HFFc6 (cell line): Measurements from ENCODE around the gene MAGEA8. TPM values are rescaled to one million over a fixed set of nuclear protein-coding genes. Genes with fewer than 3 reads are reported as not detected.

Experiments used
- DNase-seq: peaks from one replicate; pipeline ENCODE4 v3.0.0-alpha.2; 2018
- H3K27ac Mint-ChIP-seq: 2 replicates; pipeline ENCODE4 v1.8.0; 2020; ENCODE audit warnings: mild to moderate bottlenecking, mixed read lengths
- H3K27me3 Mint-ChIP-seq: 2 replicates; pipeline ENCODE4 v1.8.0; 2021; ENCODE audit warnings: mild to moderate bottlenecking, moderate library complexity, mixed read lengths; ENCODE audit not compliant: insufficient read depth
- H3K36me3 Mint-ChIP-seq: 2 replicates; pipeline ENCODE4 v1.8.0; 2021; ENCODE audit warnings: low read depth, mixed read lengths
- H3K4me1 Mint-ChIP-seq: 2 replicates; pipeline ENCODE4 v1.8.0; 2020; ENCODE audit warnings: low read depth, mixed read lengths
- H3K4me3 Mint-ChIP-seq: 2 replicates; pipeline ENCODE4 v1.8.0; 2020; ENCODE audit warnings: mild to moderate bottlenecking, moderate library complexity, mixed read lengths
- H3K9me3 Mint-ChIP-seq: 2 replicates; pipeline ENCODE4 v1.8.0; 2020; ENCODE audit warnings: mild to moderate bottlenecking, mixed read lengths
- total RNA-seq, 6 experiments: library from RNA; stranded (reverse); fragmentation: NEBNext Ultra II Directional; extraction: Animal tissue kit (Norgen Biotek cat#: 25700); gene quantifications; 2 replicates in 1 of 6; 3 replicates in 5 of 6; pipeline ENCODE4 v1.2.3, GENCODE V29; 2021
- TF ChIP-seq, protein P1 (sequence below): fragments of 200-600 bp; sonication (generic); IDR thresholded peaks from 2 replicates; pipeline ENCODE4 v1.5.0; 2021; ENCODE audit warnings: antibody characterized with exemption, mild to moderate bottlenecking

Gene MAGEA8
- total RNA-seq, 6 experiments from 2014 or later = not detected

DNA sequence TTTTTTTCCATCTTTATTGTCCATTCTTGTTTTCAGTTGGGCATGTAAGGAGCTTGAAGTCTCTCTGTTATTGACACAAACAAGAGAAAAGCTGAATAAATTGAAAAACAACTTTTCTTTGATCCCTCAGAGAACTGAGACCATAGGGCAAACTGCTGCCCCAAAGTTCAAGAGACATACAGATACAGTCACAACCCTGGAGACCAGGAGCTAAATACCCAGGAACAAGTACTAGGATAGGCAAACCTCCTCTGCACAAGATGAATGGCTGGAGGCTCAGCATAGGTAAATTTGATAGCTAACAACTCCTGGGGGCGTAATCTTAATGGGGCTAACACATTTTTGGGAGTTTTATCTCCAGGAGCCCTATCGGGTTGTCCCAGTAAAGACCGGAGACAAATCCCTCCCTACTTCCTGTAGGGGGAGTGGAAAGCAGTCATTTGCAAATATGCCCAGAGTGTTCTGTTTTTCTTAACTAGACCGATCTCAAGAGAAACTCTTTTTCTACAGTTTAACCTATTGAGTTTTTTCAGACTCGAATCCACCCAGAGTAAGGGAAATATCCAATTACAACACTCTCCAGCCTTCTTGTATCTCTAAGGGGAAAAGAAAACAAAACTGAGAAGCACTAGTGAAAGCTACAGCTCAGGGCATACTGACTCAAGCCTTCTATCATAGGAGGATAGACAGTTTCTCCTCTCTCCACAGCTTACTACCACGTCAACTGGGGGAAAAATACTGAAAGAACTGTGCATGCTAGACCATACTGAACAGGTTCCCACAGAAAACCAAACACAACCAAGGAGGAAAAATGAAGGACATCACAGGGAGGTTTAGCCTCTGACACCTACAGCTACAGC lies 23.1 kb downstream of the MAGEA8 start:
- no peaks in the 10 kb centered on the region; the same call in 1 of the 2 replicates for H3K27me3 Mint-ChIP-seq
- TF ChIP-seq, protein P1, sequence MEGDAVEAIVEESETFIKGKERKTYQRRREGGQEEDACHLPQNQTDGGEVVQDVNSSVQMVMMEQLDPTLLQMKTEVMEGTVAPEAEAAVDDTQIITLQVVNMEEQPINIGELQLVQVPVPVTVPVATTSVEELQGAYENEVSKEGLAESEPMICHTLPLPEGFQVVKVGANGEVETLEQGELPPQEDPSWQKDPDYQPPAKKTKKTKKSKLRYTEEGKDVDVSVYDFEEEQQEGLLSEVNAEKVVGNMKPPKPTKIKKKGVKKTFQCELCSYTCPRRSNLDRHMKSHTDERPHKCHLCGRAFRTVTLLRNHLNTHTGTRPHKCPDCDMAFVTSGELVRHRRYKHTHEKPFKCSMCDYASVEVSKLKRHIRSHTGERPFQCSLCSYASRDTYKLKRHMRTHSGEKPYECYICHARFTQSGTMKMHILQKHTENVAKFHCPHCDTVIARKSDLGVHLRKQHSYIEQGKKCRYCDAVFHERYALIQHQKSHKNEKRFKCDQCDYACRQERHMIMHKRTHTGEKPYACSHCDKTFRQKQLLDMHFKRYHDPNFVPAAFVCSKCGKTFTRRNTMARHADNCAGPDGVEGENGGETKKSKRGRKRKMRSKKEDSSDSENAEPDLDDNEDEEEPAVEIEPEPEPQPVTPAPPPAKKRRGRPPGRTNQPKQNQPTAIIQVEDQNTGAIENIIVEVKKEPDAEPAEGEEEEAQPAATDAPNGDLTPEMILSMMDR = peak; percentile 40; the same call in 1 of the 2 replicates
- H3K36me3 Mint-ChIP-seq = no peaks in the 10 kb centered on the region
- H3K4me3 Mint-ChIP-seq = peak overlapping the region; percentile 76
- H3K27ac Mint-ChIP-seq = peak overlapping the region; percentile 7; the same call in 1 of the 2 replicates
- no peak for DNase-seq
- H3K4me1 Mint-ChIP-seq = peaks cover 7% of the 10 kb centered on the region; the same call in 1 of the 2 replicates
- no peaks in the 10 kb centered on the region for H3K9me3 Mint-ChIP-seq

DNA sequence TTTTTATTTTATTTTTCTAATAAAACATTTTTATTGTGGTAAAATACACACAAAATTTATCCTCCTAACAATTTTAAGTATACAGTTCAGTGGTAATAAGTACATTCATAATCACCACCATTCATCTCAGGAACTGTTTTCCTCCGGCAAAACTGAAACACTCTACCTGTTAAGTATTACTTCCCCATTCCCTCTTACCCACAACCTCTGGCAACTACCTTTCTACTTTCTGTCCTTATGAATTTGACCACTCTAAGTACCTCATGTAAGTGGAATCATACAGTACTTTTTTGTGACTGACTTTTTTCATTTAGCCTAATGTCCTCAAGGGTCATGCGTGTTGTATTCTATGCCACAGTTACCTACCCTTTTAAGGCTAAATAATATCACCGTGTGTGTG lies 27.3 kb downstream of the MAGEA8 start:
- Mint-ChIP-seq H3K4me1 (peaks cover 7% of the 10 kb centered on the region; the same call in 1 of the 2 replicates), H3K36me3 (no peaks in the 10 kb centered on the region), H3K27ac (no peak overlapping the region), H3K4me3 (no peak overlapping the region), H3K9me3 (no peaks in the 10 kb centered on the region), H3K27me3 (no peaks in the 10 kb centered on the region)
- TF ChIP-seq, protein P1 = no peak
- DNase-seq = no peak

DNA sequence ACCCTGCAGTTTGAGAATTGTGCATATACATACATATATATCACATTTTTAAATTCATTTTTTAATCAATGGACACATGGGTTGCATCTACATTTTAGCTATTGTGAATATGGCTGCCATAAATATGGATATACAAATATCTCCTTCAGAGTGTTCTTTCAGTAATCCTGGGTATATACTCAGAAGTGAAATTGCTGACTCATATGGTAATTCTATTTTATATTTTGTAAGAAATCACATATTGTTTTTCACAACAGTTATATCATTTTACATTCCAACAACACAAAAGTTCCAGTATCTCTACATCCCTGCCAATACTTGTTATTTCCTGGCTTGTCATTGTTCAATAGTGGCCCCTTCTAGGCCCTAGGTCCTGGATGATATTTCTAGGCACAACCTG lies 27.7 kb downstream of the MAGEA8 start:
- no peaks in the 10 kb centered on the region for H3K36me3 Mint-ChIP-seq
- peaks cover 7% of the 10 kb centered on the region; the same call in 1 of the 2 replicates for H3K4me1 Mint-ChIP-seq
- no peak overlapping the region for H3K27ac Mint-ChIP-seq
- TF ChIP-seq, protein P1 = no peak
- no peaks in the 10 kb centered on the region for H3K27me3 Mint-ChIP-seq
- no peak overlapping the region for H3K4me3 Mint-ChIP-seq
- no peaks in the 10 kb centered on the region for H3K9me3 Mint-ChIP-seq
- no peak for DNase-seq

DNA sequence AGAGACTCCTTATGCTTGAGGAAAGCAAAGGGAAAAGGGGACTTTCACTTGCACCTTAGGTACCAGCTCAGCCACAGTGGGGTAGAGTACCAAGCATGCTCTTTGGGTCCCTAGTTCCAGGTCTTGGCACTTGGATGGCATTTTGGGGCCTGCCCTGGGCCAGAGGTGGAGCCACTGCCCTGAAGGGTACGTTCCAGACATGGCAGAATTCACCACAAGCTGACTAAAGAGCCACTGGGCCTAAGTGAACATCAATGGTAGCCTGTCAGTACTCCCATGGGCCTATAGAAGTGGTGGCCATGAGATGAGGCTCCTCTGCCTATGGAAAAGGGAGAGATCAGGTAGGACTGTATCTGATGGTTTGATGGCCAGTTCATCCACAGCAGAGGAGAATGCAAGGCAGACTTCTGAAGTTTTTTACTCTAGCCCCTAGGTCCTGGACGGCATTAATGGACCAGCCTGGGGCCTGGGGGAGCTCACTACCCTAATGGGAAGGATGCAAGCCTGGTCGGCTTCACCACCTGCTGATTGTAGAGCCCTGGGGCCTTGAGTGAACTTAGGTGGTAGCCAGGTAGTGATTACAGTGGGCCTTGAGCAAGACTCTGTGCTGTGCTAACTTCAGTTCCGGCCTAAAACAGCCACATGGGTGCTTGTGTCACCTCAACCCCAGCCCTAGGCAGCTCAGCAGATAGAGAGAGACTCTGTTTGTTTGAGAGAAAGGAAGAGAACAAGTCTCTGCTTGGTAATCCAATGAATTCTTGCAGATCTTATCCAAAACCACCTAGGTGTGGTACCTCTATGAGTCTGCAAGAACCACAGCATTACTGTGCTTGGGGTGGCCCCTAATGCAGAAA lies 28.6 kb downstream of the MAGEA8 start:
- DNase-seq = no peak
- no peaks in the 10 kb centered on the region for H3K9me3 Mint-ChIP-seq
- no peak overlapping the region for H3K27ac Mint-ChIP-seq
- peaks cover 3% of the 10 kb centered on the region; the same call in 1 of the 2 replicates for H3K4me1 Mint-ChIP-seq
- no peaks in the 10 kb centered on the region for H3K27me3 Mint-ChIP-seq
- H3K4me3 Mint-ChIP-seq = no peak overlapping the region
- TF ChIP-seq, protein P1 = no peak
- no peaks in the 10 kb centered on the region for H3K36me3 Mint-ChIP-seq

DNA sequence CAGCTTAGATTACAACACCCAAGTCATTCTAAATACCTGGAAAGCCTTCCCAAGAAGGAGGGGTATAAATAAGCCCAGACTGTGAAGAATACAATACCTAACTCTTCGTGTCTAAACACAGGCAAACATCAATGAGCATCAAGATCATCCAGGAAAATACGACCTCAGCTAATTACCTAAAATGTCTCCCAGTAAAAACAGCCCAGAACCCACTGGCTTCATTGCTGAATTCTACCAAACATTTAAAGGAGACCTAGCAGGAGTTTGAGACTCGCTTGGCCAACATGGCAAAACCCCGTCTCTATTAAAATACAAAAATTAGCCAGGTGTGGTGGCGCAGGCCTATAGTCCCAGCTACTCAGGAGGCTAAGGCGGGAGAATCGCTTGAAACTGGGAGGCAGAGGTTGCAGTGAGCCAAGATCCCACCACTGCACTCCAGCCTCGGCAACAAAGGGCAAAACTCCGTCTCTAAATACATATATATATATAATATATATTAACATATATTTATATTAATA lies 29.3 kb downstream of the MAGEA8 start:
- H3K9me3 Mint-ChIP-seq = no peaks in the 10 kb centered on the region
- no peaks in the 10 kb centered on the region for H3K27me3 Mint-ChIP-seq
- no peaks in the 10 kb centered on the region for H3K36me3 Mint-ChIP-seq
- H3K4me3 Mint-ChIP-seq = no peak overlapping the region
- TF ChIP-seq, protein P1 = no peak
- H3K27ac Mint-ChIP-seq = no peak overlapping the region
- H3K4me1 Mint-ChIP-seq = no peaks in the 10 kb centered on the region
- DNase-seq = no peak
